ENCODE measurements around the gene HSD17B7. TPM values are rescaled to one million over a fixed set of nuclear protein-coding genes. Genes with fewer than 3 reads are reported as not detected.

The HSD17B7 gene
- total and polyA plus RNA-seq, 2 of the 13 experiments (the other 11 are each of a cell fraction or from before 2014, with no cell fraction given) = 43.9 to 84.9 TPM

GRCh38 chr1:162849711-162850110, 59.2 kb downstream of the HSD17B7 start:
- DNase-seq (ENCODE audit: low spot score) (no peak), ATAC-seq (no peak), FAIRE-seq (no peak)
- WGBS (ENCODE audit: low lambda C conversion rate) = 3% methylated on average over 2 of the region's 2 CpGs
- BruUV-seq (replicated peaks) = no TSS peak
- Histone ChIP-seq H3K36me3 (replicated peaks in 1 of 2; ENCODE audit: control insufficient read depth in 1 of 2, insufficient read depth in 2 of 2, low read length in 2 of 2) (no peaks in the 10 kb centered on the region), H3K27me3 (ENCODE audit: control insufficient read depth in 1 of 2, insufficient read depth in 2 of 2, low read length in 2 of 2) (0 out of 5 replicates have a peak, but pooled peaks cover 0 to 1% of the 10 kb centered on the region in 2 experiments), H3K4me3 (replicated peaks in 1 of 3; ENCODE audit: insufficient read depth in 1 of 3, low read depth in 2 of 3, low read length in 3 of 3) (no peak overlapping the region), H3K79me2 (ENCODE audit: insufficient read depth, low read length) (no peaks in the 10 kb centered on the region), H3K9ac (ENCODE audit: insufficient read depth, low read depth, low read length) (no peak overlapping the region), H3K27ac (ENCODE audit: extremely low read length, insufficient read depth, low read length) (no peak overlapping the region), H3K9me3 (ENCODE audit: low read length) (no peaks in the 10 kb centered on the region), H3K4me2 (ENCODE audit: low read depth, low read length) (no peak overlapping the region), H3K4me1 (ENCODE audit: insufficient read depth, low read length) (no peaks in the 10 kb centered on the region), H4K20me1 (ENCODE audit: insufficient read depth, low read length) (no peaks in the 10 kb centered on the region), H2AFZ (ENCODE audit: low read length) (no peak overlapping the region)
- TF ChIP-seq MZF1 (CRISPR knock-in tag; IDR thresholded peaks at IDR 0.05; ENCODE audit: borderline replicate concordance) (no peak), ZNF253 (CRISPR knock-in tag; IDR thresholded peaks at IDR 0.05; ENCODE audit: borderline replicate concordance) (no peak), CBX5 (CRISPR knock-in tag; IDR thresholded peaks at IDR 0.05; ENCODE audit: borderline replicate concordance) (no peak), NAIF1 (CRISPR knock-in tag; IDR thresholded peaks at IDR 0.05; ENCODE audit: borderline replicate concordance) (no peak), KDM4B (CRISPR knock-in tag; IDR thresholded peaks at IDR 0.05) (no peak)
- in situ Hi-C loops (cut with HindIII; ENCODE audit: extremely low pct_ligation_motif_present, low pct_unique_long_range_greater_than_20kb) (loop anchor here (10.0 kb wide), 1 partner anchor 465 kb away; no protein-coding TSS in a partner anchor), intact Hi-C loops (cut with micrococcal nuclease; ENCODE audit: unreplicated experiment) (no loop called here)
- ChIA-PET POLR2A (no interaction called here), CTCF (ENCODE audit: low intra/inter-chr PET ratio, low total read pairs) (no interaction called here)

- CTCF ChIA-PET (ENCODE audit: low intra/inter-chr PET ratio, low total read pairs) = no interaction called here
- Histone ChIP-seq H3K9ac (ENCODE audit: insufficient read depth, low read depth, low read length) (no peak overlapping the region), H2AFZ (ENCODE audit: low read length) (no peak overlapping the region), H3K9me3 (ENCODE audit: low read length) (no peaks in the 10 kb centered on the region), H3K27me3 (ENCODE audit: control insufficient read depth in 1 of 2, insufficient read depth in 2 of 2, low read length in 2 of 2) (0 out of 5 replicates have a peak, but pooled peaks cover 0 to 5% of the 10 kb centered on the region in 2 experiments), H4K20me1 (ENCODE audit: insufficient read depth, low read length) (no peaks in the 10 kb centered on the region), H3K79me2 (ENCODE audit: insufficient read depth, low read length) (no peaks in the 10 kb centered on the region), H3K27ac (ENCODE audit: extremely low read length, insufficient read depth, low read length) (no peak overlapping the region), H3K4me3 (replicated peaks in 1 of 3; ENCODE audit: insufficient read depth in 1 of 3, low read depth in 2 of 3, low read length in 3 of 3) (no peak overlapping the region), H3K36me3 (replicated peaks in 1 of 2; ENCODE audit: control insufficient read depth in 1 of 2, insufficient read depth in 2 of 2, low read length in 2 of 2) (no peaks in the 10 kb centered on the region), H3K4me2 (ENCODE audit: low read depth, low read length) (no peak overlapping the region), H3K4me1 (ENCODE audit: insufficient read depth, low read length) (no peaks in the 10 kb centered on the region)
- in situ Hi-C loops (cut with HindIII; ENCODE audit: extremely low pct_ligation_motif_present, low pct_unique_long_range_greater_than_20kb) (no loop called here), intact Hi-C loops (cut with micrococcal nuclease; ENCODE audit: unreplicated experiment) (no loop called here)
- ATAC-seq = no peak
- no peak for DNase-seq (ENCODE audit: low spot score)
- POLR2A ChIA-PET = no interaction called here
- WGBS (ENCODE audit: low lambda C conversion rate) = 8% methylated on average over 1 of the region's 1 CpG
- BruUV-seq (replicated peaks) = no TSS peak
- FAIRE-seq = no peak
- TF ChIP-seq ZNF816 (CRISPR knock-in tag; IDR thresholded peaks at IDR 0.05; ENCODE audit: borderline replicate concordance) (no peak), NFIB (CRISPR knock-in tag; IDR thresholded peaks at IDR 0.05; ENCODE audit: borderline replicate concordance) (no peak), ZFP36L2 (CRISPR knock-in tag; IDR thresholded peaks at IDR 0.05) (no peak), ZNF766 (CRISPR knock-in tag; IDR thresholded peaks at IDR 0.05; ENCODE audit: borderline replicate concordance) (no peak), NCOA1 (CRISPR knock-in tag; IDR thresholded peaks at IDR 0.05) (no peak), FOXC1 (CRISPR knock-in tag; IDR thresholded peaks at IDR 0.05; ENCODE audit: borderline replicate concordance) (no peak), ZNF782 (CRISPR knock-in tag; IDR thresholded peaks at IDR 0.05; ENCODE audit: borderline replicate concordance) (no peak), YEATS4 (CRISPR knock-in tag; IDR thresholded peaks at IDR 0.05; ENCODE audit: borderline replicate concordance) (no peak), RFX1 (IDR thresholded peaks at IDR 0.05) (no peak), ZNF101 (CRISPR knock-in tag; IDR thresholded peaks at IDR 0.05; ENCODE audit: borderline replicate concordance, low read depth) (no peak), ZNF546 (CRISPR knock-in tag; conservative IDR thresholded peaks at IDR 0.05) (no peak)
- TF ChIP-seq, protein P1, sequence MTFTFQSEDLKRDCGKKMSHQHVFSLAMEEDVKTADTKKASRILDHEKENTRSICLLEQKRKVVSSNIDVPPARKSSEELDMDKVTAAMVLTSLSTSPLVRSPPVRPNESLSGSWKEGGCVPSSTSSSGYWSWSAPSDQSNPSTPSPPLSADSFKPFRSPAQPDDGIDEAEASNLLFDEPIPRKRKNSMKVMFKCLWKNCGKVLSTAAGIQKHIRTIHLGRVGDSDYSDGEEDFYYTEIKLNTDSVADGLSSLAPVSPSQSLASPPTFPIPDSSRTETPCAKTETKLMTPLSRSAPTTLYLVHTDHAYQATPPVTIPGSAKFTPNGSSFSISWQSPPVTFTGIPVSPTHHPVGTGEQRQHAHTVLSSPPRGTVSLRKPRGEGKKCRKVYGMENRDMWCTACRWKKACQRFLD (CRISPR knock-in tag; IDR thresholded peaks at IDR 0.05; ENCODE audit: borderline replicate concordance) = no peak
- TF ChIP-seq, protein P2, sequence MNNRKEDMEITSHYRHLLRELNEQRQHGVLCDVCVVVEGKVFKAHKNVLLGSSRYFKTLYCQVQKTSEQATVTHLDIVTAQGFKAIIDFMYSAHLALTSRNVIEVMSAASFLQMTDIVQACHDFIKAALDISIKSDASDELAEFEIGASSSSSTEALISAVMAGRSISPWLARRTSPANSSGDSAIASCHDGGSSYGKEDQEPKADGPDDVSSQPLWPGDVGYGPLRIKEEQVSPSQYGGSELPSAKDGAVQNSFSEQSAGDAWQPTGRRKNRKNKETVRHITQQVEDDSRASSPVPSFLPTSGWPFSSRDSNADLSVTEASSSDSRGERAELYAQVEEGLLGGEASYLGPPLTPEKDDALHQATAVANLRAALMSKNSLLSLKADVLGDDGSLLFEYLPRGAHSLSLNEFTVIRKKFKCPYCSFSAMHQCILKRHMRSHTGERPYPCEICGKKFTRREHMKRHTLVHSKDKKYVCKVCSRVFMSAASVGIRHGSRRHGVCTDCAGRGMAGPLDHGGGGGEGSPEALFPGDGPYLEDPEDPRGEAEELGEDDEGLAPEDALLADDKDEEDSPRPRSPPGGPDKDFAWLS (CRISPR knock-in tag; IDR thresholded peaks at IDR 0.05; ENCODE audit: borderline replicate concordance) = no peak
Measured at GRCh38 chr1:162851341-162851740, 60.8 kb downstream of the HSD17B7 start.
